Fibroblast of skin of back (primary cell): Measurements from ENCODE around the gene ETFB. TPM values are rescaled to one million over a fixed set of nuclear protein-coding genes. Genes with fewer than 3 reads are reported as not detected.
"Not testable (repeated sequence)": the region's sequence is repeated elsewhere in the genome, so short reads cannot be mapped to it uniquely, and the experiment has no call there.

ENCODE experiments used
- DNase-seq: peaks from one replicate; pipeline ENCODE4 v3.0.0-alpha.2; 2013
- polyA plus RNA-seq, 2 experiments: library from polyadenylated mRNA; unstranded; fragments of 120-200 nt; gene quantifications; one replicate each; pipeline ENCODE4 v1.2.1, GENCODE V29; 2013; ENCODE audit not compliant: insufficient read length in 2 of 2

The ETFB gene
- polyA plus RNA-seq (2013, experiment 1 of 2; ENCODE audit: insufficient read length), result 59.8 TPM
- polyA plus RNA-seq (2013, experiment 2 of 2; ENCODE audit: insufficient read length), result 55.3 TPM

GRCh38 chr19:51365965-51366388 lies at the start of gene ETFB:
TSS of gene ETFB (minus strand) at chr19:51366388. CDS start at chr19:51366326, 62 bp downstream.
- DNase-seq, result no peak

- DNase-seq, result no peak
Observed at GRCh38 chr19:51415187-51415586, 49.0 kb upstream of the ETFB start.

- no peak for DNase-seq
Observed at GRCh38 chr19:51410950-51411748, 45.0 kb upstream of the ETFB start.

GRCh38 chr19:51407511-51408131 lies 41.4 kb upstream of the ETFB start:
- DNase-seq, result peak; percentile 12

GRCh38 chr19:51402117-51402516 lies 35.9 kb upstream of the ETFB start:
- DNase-seq, result no peak

GRCh38 chr19:51399936-51400335 lies 33.7 kb upstream of the ETFB start:
- DNase-seq, result not testable (repeated sequence)

GRCh38 chr19:51399231-51399630 lies 33.0 kb upstream of the ETFB start:
- DNase-seq, result no peak

- DNase-seq, result peak; percentile 23
Observed at GRCh38 chr19:51398096-51398704, 32.0 kb upstream of the ETFB start.

GRCh38 chr19:51397453-51397852 lies 31.3 kb upstream of the ETFB start:
- peak; percentile 9 for DNase-seq

- no peak for DNase-seq
Observed at GRCh38 chr19:51396175-51396574, 30.0 kb upstream of the ETFB start.

GRCh38 chr19:51394050-51394836 lies 28.1 kb upstream of the ETFB start:
- peak; percentile 99 for DNase-seq

GRCh38 chr19:51392701-51393100 lies 26.5 kb upstream of the ETFB start:
- no peak for DNase-seq

GRCh38 chr19:51391073-51391611 lies 25.0 kb upstream of the ETFB start:
- DNase-seq, result no peak

GRCh38 chr19:51389143-51389542 lies 23.0 kb upstream of the ETFB start:
- no peak for DNase-seq

- DNase-seq, result no peak
Observed at GRCh38 chr19:51387924-51388389, 21.8 kb upstream of the ETFB start, which contains the start of gene LIM2. TSS of gene LIM2 (minus strand) at chr19:51387974. CDS start at chr19:51387443, 531 bp downstream.

GRCh38 chr19:51386882-51387520 lies 20.8 kb upstream of the ETFB start:
- DNase-seq, result no peak

- DNase-seq, result no peak
Observed at GRCh38 chr19:51382004-51382403, 15.8 kb upstream of the ETFB start.

GRCh38 chr19:51380379-51380778 lies 14.2 kb upstream of the ETFB start:
- no peak for DNase-seq

GRCh38 chr19:51377422-51377821 lies 11.2 kb upstream of the ETFB start:
- DNase-seq, result no peak

- DNase-seq, result no peak
Observed at GRCh38 chr19:51375504-51376221, 9.5 kb upstream of the ETFB start.
